Brain microvascular endothelial cell (primary cell): ENCODE results near the gene B3GNT5.

Source experiments
- DNase-seq: peaks from one replicate; pipeline ENCODE4 v3.0.0-alpha.2; 2020
- H3K27ac ChIP-seq: fragments of 250-450 bp; sonication (Bioruptor Pico); 2 replicates; pipeline ENCODE4 v1.5.1; 2020; ENCODE audit warnings: mild to moderate bottlenecking, moderate library complexity
- H3K27me3 ChIP-seq: fragments of 250-450 bp; sonication (Bioruptor Pico); replicated peaks from 2 replicates; pipeline ENCODE4 v1.5.1; 2020; ENCODE audit warnings: mild to moderate bottlenecking
- H3K36me3 ChIP-seq: fragments of 250-450 bp; sonication (Bioruptor Pico); replicated peaks from 2 replicates; pipeline ENCODE4 v1.5.1; 2020; ENCODE audit warnings: mild to moderate bottlenecking
- H3K4me3 ChIP-seq: 2 replicates; pipeline ENCODE4 v1.5.1; 2011; ENCODE audit warnings: low read depth, mild to moderate bottlenecking, control low read depth, low read length, moderate library complexity
- in situ Hi-C: cut with HindIII; loops from 2 replicates; pipeline ENCODE4 v1.10.0; 2017; ENCODE audit warnings: low sequenced_read_pairs, low pct_ligation_motif_present
- TF ChIP-seq, protein P1 (sequence below): IDR thresholded peaks from 2 replicates; pipeline ENCODE4 v1.5.1; 2011; ENCODE audit warnings: low read depth, mild to moderate bottlenecking, moderate library complexity, low read length, control low read depth, inconsistent platforms; ENCODE audit errors: missing control alignments

Gene B3GNT5

DNA sequence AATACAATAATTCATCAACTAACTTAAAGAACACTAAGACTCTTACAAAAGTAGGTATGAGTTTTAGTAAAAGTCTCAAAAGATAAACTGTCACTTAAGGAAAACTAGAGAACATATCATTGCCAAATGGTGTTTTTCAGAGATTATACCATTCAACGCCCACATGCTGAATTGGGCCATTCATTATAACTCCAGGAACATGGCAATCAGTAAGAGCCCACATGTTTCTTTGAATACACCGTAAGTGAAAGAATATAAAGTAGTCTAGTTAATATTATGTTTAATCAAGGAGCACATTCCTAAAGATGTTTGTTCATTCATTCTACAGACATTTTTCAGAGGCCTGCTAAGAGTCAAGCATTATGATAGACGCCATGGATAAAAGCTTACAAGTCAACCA is 22.9 kb downstream of the B3GNT5 start:
- Histone ChIP-seq H3K27me3 (no peaks in the 10 kb centered on the region), H3K27ac (no peak overlapping the region), H3K4me3 (no peak overlapping the region), H3K36me3 (no peaks in the 10 kb centered on the region)
- TF ChIP-seq, protein P1, sequence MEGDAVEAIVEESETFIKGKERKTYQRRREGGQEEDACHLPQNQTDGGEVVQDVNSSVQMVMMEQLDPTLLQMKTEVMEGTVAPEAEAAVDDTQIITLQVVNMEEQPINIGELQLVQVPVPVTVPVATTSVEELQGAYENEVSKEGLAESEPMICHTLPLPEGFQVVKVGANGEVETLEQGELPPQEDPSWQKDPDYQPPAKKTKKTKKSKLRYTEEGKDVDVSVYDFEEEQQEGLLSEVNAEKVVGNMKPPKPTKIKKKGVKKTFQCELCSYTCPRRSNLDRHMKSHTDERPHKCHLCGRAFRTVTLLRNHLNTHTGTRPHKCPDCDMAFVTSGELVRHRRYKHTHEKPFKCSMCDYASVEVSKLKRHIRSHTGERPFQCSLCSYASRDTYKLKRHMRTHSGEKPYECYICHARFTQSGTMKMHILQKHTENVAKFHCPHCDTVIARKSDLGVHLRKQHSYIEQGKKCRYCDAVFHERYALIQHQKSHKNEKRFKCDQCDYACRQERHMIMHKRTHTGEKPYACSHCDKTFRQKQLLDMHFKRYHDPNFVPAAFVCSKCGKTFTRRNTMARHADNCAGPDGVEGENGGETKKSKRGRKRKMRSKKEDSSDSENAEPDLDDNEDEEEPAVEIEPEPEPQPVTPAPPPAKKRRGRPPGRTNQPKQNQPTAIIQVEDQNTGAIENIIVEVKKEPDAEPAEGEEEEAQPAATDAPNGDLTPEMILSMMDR = no peak
- in situ Hi-C loops = no loop called here
- no peak for DNase-seq

DNA sequence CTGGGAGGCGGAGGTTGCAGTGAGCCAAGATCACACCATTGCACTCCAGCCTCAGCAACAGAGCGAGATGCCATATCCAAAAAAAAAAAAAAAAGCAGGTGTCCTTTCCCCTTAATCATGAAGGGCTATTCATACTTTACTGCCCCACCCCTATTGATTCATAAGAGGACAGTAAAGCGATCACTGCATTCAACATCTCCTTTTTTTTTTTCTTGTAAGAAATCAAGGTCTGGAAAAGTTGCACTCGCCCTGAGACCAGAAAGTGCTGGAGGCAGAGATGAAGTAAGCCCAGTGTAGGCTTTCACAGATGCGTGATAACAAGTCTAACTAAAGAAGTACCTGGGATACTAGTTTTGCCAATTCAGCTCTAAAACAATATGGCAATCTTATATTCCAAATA is 24.2 kb downstream of the B3GNT5 start:
- H3K27ac ChIP-seq = no peak overlapping the region
- in situ Hi-C loops = no loop called here
- TF ChIP-seq, protein P1 = no peak
- H3K36me3 ChIP-seq = no peaks in the 10 kb centered on the region
- no peak for DNase-seq
- H3K4me3 ChIP-seq = no peak overlapping the region
- no peaks in the 10 kb centered on the region for H3K27me3 ChIP-seq

DNA sequence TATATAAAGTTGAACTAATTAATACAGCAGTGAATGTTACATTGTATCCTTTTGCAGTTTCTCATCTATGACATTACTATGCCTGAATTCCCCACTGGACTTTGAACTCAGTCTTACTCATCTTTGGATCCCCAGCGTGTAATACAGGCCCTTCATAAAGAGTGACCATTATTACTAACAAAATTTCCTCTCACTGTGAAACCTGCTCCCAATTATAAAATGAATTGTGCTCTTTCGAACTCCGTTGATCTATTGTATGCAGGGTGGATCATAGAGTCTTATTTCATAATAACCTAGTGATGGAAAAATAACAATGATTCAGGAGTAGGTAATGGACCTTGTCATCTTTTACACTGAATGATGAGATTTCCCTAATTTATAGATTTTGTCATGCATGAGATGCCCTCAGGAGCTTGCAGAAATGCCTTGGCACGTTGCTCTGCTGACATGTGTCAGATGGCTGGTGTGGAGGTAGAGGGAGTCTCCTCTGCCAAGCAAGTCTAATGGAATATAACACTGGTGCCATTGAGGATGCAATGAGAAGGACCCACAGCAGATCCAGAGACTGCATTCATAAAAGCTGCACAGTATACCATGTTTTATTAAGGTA is 25.5 kb downstream of the B3GNT5 start:
- in situ Hi-C loops = no loop called here
- no peak for DNase-seq
- Histone ChIP-seq H3K36me3 (no peaks in the 10 kb centered on the region), H3K27me3 (no peaks in the 10 kb centered on the region), H3K27ac (no peak overlapping the region), H3K4me3 (no peak overlapping the region)
- TF ChIP-seq, protein P1 = no peak

DNA sequence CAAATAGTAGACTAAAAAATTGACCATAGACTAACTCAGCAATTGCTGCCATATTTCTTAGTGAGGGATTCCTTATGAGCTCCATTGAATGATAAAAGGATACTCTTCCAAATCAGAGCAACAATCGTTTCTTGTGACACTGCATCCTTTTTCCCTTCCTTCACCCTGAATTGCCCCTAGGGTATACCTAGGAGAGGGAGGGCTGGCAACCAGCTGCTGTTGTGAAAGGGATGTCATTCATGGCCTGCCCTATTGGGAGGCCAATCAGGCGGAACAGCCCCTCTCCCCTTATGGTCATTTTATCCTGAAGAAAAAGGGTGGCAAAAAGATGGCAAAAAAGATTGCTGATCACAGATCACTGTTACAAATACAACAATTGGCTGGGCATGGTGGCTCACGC is 26.3 kb downstream of the B3GNT5 start:
- H3K27ac ChIP-seq = no peak overlapping the region
- no peak for DNase-seq
- in situ Hi-C loops = no loop called here
- TF ChIP-seq, protein P1 = no peak
- H3K4me3 ChIP-seq = no peak overlapping the region
- no peaks in the 10 kb centered on the region for H3K27me3 ChIP-seq
- no peaks in the 10 kb centered on the region for H3K36me3 ChIP-seq

DNA sequence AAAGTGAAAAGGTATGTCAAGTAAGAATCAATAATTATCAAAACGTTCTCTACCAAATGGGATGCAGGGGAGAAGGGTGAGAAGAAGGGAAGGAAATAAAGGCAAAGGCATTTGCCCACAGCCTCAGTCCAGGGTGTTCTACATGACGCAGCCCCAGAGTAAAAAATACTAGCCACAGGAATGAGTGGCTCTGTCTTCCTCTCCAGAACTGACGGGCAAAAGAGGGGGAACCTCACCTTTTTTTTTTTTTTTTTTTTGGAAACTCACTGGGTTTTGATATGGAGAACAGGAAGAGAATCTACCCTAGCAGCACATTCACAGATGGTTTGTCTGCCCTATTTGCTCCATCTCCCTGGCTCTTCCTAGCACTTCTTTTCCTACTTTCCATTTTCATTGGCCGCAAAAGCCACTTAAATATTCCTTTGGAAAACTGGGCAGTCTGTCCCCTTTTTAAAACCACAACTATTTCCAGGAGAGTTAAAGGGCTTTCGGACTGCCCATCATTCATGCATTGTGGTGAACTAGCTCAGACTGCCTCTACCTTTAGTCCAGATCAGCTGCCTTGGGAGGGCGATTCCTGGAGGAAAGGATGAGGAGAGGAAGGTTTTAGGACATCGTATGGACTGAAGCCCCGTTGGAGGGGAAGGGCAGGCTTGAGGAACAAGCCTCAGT is 28.2 kb downstream of the B3GNT5 start:
- no peak for DNase-seq
- TF ChIP-seq, protein P1 = no peak
- no peak overlapping the region for H3K27ac ChIP-seq
- no peaks in the 10 kb centered on the region for H3K36me3 ChIP-seq
- no peak overlapping the region for H3K4me3 ChIP-seq
- in situ Hi-C loops = no loop called here
- no peaks in the 10 kb centered on the region for H3K27me3 ChIP-seq

DNA sequence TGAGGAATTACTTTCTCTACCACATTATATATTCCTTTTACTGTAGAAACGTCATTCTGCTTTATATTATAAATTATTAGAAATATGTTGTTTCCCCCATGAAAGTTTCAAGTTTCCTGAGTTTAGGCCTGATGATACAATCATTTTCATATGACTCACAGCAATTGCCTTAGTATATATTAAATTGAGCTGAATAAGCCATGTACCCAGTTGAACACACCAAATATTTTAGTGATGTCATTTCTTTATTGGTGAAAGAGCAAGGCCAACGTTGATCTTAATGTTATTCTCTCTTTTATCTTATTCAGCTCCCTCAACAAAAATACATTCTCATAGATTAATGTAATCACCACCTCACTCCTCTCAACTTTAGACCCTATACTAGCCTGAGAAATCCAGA is 30.8 kb downstream of the B3GNT5 start:
- TF ChIP-seq, protein P1 = no peak
- H3K4me3 ChIP-seq = no peak overlapping the region
- DNase-seq = no peak
- H3K27ac ChIP-seq = no peak overlapping the region
- no peaks in the 10 kb centered on the region for H3K36me3 ChIP-seq
- H3K27me3 ChIP-seq = no peaks in the 10 kb centered on the region
- in situ Hi-C loops = no loop called here
